Stimulated activated naive CD4-positive, alpha-beta T cell (primary cell): Measurements from ENCODE around the gene ITPK1.

Experiments used
- DNase-seq, 6 experiments: peaks; one replicate each; lab custom pipeline; 2025; lab: John Stamatoyannopoulos, UW

The ITPK1 gene

DNA sequence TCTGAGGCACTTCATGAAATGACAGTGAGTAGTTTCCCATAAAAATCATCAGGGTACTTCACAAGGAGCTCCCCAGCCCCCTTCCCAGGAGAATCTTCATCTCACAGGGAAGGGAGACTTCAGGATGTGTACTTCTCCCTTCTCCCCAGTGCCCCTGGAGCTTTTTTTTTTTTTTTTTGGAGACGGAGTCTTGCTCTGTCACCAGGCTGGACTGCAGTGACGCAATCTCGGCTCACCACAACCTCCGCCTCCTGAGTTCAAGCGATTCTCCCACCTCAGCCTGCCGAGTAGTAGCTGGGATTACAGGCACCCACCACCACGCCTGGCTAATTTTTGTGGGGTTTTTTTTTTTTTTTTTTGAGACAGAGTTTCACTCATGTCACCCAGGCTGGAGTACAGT lies 10.4 kb downstream of the ITPK1 start:
- DNase-seq, result no peak

DNA sequence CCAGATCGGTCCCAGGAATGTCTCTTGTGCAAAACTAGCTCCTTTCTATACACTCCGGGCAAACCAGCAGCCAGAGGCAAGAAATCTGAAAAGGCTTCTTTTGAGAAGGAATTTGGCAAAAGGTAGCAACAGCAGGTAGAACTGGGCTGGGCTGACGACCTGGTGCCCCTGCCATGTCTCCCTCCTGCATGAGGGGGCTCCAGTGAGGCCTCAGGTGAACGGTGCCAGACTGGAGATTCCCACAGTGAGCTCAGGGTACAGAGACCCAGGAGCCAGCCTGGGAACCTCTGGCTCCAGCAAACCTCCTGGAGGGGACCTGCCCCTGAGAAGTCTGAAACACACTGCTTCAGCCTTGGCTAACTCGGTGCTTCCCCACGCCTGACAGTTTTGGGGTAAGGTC lies 10.8 kb downstream of the ITPK1 start:
- DNase-seq, result no peak

DNA sequence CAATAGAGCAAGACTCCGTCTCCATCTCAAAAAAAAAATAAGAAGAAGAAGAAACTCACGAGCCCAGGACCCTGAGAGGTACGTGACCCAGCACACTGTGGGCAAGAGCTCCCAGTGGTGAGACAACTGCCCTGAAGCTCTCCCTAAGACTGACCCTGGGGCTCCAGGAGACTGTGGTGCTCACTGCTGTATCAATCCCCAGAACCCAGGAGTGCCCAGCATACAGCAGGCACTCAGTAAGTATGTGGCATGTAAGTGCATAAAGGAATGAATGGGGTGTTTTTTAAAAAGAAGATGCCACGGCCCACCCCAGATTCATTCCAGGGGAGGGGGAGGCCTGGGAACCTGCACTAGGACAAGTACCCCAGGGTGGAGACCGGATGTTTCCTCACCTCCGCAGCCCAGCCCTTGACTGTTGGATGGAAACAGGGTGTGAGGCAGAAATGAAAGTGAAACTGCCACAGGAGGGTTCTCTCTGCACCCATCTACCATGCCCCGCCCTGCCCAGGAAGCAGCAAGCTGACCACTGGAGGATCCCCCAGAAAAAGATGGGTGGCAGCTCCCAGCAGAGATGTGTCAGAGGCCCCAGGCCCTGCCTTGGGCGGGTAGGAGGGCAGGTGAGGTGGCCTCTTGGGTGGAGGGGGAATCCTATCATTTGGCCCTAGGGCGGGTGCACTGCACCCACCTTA lies 12.2 kb downstream of the ITPK1 start:
- DNase-seq, result peak; percentile 5 to 59 (median 56)

DNA sequence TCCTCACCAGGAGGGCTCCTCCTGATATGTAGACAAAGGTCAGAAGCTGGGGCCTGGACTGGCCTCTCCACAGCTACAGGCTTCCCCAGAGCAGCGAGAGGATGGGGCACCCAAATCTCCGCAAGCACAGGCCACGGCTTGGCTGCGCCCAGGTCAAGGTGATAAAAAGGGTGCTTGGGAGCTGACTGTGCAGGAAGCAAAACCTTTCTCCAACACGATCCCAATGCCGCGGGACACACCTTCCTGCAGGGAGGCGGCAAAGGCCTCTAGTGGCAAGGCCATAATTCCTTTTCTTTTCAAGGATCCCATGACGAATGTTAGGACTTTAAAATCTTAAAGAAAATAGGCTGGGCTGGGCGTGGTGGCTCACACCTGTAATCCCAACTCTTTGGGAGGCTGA lies 13.6 kb downstream of the ITPK1 start:
- DNase-seq, result no peak

DNA sequence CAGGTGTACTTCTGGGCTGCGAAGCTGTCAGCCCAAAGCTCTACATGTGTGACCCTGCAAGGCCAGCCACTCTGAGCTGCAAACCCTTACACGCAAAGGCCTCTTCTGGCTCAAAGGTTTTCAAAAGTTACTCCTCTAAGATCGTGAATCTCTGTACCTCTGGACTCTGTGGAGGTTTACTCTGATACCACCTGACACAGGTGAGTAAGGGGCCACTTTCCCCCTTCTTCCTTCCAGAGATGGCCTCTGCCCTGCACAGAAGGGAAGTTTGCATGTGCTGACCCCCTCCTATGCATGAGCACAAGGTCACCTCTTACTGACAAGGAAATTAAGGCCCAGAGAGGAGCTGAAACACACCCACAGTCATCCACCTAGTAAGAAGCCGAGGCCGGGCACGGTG lies 14.5 kb downstream of the ITPK1 start:
- DNase-seq, result no peak

DNA sequence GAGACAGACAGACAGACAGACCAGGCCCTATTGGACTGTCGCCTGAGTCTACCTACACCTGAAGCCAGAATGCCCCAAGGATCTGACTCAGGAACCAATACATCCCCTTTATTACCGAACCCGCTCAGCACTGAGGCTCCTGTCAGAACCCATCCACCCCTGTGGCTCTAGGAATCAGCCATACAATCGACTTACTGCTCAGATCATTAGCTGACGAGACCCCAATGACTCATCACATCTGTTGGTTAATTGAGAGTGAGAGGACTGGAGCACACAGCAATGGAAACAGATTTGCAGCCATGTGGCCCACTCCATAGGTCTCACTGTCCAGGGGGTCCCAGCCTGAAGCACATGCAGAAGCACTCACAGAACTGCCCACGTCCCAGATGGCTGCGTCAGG lies 15.2 kb downstream of the ITPK1 start:
- DNase-seq, result no peak

DNA sequence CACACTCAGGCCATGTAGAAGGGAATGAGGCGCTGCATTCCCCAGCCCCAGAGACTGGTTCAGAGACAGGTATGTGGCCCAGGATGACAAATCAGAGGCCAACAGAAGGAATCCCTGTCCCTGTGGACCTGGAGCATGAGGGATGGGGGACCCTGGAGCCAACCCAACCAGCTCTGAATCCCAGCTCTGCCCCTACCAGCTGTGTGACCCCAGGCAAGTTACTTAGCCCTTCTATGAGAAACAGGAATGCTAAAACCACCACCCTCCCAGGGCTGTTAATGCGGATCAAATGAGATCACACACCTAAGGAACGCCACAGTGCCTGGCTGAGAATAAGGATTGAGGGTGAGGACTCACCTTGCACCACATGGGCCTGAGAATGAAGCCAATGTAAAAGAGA lies 15.6 kb downstream of the ITPK1 start:
- no peak for DNase-seq

DNA sequence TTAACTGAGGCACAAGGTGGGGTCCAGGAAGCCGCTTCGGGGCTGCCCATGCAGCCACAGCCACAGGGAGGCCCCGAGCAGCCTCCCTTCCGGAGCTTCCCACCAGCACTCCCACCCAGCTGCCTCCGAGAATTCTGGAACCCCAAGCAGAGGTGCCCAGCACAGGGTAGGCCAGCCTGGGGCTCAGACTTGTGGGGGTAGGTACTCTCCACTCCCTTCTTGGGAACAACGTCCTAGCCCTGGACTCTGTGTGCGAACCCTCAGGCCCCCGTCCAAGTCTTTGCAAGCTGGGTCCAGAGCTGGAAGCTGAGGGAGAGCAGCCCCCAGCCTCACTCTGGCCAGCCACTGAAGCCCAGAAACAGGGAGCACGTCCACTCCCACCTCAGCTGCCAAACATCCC lies 16.1 kb downstream of the ITPK1 start:
- DNase-seq, result no peak

DNA sequence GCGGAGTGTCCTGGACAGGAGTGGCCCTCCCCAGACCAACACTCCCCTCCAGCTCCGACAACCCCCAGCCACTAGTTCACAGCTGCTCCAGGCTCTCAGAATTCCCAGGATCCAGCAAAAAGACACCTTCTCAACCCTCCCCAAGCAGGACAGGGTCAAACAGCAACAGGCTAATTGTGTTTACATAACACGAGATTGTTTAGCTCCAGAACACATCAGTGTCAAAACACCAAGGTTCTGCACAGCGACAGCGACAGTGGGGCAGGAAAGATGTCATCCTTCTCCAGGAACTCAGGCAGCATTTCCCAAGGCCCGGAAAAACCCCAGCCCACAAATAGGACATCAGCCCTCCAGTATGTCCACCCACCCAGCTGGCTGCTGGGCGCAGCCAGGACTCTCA lies 16.5 kb downstream of the ITPK1 start:
- no peak for DNase-seq

DNA sequence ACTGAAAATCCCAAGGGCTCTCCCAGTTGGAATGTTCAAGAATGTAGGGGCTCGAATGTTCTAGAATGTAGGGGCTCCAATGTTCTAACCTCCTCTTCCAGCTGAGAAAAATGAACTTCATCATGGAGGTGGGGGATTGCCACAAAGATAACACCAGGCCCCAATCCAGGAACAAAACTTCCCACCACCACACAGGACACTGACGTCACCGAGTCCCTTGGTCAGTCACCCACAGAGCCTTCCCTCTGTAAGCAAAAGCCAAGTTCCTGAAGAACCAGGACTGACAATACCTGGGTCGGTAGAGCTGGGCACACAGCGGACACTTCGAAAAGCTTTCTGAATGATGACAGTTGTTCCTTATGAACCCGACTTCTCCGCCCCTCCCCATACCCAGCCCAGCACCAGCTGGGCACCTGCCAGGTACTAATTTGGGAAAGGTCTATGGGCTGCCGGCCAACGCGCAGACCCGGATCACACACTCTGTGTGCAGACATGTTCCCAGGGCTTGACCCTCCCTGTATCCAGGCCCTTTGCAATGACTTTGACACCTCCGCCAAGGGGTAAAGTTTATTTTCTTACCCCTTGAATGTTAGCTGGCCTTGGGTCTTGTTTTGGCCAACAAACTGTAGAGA lies 18.9 kb downstream of the ITPK1 start:
- no peak for DNase-seq

DNA sequence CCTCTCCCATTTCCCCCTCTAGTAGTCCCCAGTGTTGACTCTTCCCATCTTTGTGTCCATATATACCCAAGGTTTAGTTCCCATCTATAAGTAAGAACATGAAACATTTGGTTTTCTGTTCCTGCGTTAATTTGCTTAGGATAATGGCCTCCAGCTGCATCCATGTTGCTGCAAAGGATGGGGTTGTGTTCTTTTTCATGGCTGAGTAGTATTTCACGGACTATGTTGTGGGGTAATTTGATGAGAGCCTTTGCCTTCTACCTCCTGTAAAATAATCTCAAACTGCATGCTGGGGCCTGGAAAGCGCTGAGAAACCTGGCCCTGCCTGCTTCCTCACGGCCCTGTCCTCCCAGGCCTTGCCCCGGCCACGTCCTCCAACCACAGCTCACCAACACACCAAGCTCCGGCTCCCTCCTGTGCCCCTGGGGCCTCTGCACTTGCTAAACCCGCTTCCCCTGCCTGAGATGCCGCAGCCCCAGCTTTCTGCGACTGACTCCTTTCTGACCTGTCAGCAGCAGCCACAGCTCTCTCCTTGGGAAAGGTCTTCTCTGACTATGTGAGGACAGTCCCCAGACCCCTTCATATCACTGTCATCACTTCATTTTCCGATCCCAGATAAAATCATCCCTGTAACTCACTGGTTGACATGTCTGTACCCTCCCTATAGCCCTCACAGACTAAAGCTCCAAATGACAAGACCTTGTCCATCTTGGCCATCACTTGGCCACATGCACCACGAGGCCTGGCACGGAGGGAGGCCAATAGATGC lies 19.8 kb downstream of the ITPK1 start:
- no peak for DNase-seq

DNA sequence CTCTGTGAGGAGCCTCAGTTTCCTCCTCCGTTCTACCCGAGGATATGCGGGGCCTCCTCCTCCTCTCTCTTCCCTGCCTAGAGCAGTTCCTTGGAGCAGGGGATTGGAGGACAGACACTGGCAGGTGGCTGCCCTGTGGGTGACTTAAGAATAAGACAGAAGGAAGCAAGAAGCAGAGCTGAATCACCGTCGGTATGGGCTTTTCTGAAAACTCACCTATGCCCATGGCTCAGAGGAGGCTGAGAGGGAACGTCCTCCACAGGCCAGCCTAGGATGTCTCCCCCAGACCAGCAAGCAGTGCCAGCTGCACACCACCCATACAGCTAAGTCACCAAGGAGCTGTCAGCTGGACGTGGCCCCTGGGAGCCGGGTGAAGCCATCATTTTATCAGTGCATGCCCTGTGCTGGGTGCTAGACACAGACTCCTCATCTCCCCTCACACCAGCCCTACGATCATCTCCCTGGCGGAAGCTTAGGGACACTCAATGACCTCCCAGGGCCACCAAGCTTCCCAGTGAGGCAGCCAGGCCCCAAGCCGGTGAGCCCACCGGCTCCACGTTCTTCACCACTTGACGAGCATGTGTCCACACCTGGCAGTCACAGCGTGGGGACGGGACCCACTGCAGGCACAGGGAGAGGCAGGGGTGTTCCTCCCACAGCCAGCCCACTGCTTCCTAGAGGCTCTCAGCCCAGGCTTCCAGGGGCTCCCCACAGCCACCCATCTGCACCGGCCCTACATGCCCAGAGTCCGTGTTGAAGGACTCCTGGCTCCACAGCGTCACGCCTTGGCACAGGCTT lies 21.4 kb downstream of the ITPK1 start:
- no peak for DNase-seq

DNA sequence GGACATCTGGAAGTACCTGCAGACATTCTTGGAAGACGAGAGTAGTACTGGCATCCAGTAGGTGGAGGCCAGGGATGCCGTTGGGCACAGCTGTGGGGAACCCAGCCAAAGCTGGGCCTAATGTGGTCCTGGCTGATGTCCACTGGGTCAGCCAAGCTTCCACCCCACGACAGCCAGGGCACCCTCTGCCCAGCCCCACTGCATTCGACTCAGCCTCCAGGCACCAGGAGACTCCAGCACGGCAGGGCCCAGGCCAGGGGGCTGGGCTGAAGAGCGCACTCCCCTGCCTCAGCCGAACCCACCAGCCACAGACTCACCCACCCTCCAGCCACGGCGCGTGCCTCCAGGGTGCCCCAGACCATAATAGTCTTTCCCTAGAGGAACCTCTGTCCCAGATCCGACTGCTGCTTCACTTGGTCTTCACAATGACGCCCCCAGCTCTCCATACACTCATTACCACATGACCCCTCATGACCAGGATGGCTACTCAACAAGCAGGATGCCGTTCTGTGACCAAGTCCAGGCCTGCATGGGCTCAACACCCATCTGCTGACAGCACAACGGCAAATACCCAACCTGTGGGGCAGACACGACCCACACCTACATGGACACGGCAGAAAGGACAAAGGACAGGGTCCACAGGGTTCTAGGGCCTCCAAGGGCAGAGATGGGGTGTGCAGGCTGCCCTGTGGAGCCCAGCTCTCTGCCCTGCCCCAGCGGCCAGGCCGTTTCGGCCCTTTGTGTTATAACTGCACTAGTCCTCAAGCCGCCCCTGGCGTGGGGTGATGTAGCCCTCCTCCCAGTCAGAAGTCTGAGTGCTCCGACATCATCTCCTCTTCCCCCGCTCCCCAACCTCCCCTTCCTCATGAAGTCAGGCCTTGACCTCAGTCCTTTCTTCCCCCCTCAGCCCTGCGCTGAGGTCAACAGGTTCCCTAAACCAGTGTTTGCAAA lies 22.8 kb downstream of the ITPK1 start:
- no peak for DNase-seq

DNA sequence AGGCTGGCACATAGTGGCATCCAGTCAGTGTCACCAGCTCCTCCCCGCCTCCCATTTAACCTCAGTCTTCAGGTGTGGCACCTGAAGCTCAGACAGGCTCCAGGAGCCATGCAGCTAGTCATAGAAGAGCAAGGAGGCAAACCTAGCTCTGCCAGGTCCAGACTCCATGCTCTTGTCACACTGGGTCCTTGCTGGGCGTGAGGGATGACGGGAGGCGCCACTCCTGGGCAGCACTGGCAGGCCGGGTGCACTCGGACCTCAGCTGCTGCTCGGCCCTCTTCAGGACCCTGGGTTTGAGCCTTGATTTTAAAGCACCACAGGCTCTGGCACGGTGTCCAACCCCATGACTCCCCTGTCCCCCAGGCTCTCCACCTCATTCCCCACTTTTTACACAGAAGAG lies 24.1 kb downstream of the ITPK1 start:
- DNase-seq, result no peak

DNA sequence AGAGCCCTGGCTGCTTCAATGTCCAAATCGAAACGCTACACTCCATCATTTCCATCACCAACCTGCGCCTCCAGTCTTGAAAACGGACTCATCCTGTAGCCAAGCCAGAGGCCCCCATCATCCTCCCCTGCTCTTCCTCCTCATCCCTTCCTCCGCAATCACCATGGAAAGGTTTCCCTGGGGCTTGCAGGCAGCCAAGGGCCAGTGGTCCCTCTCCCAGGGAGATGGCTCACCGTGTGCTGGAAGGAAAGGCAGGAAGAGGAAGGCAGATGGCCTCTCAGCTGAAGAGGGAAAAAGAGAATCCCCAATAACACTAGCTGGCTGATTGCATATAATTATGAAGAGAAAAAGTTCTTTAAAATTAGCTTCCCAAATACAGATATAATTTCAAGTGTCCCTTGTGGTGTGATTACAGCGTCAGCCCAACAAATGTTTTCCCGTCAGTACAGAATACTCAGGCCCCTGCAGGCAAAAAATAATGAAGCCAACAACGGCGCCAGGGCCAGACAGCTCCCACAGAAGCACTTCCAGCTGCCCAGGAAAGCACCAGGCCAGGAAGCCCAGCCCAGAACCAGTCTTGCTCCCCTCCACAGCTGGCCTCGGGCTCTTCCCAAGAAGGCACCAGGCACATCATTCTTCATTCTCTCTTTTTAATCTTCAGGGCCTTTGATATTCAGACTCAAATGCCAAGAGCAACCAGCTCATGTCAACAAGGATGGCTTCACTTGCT lies 24.7 kb downstream of the ITPK1 start:
- no peak for DNase-seq

DNA sequence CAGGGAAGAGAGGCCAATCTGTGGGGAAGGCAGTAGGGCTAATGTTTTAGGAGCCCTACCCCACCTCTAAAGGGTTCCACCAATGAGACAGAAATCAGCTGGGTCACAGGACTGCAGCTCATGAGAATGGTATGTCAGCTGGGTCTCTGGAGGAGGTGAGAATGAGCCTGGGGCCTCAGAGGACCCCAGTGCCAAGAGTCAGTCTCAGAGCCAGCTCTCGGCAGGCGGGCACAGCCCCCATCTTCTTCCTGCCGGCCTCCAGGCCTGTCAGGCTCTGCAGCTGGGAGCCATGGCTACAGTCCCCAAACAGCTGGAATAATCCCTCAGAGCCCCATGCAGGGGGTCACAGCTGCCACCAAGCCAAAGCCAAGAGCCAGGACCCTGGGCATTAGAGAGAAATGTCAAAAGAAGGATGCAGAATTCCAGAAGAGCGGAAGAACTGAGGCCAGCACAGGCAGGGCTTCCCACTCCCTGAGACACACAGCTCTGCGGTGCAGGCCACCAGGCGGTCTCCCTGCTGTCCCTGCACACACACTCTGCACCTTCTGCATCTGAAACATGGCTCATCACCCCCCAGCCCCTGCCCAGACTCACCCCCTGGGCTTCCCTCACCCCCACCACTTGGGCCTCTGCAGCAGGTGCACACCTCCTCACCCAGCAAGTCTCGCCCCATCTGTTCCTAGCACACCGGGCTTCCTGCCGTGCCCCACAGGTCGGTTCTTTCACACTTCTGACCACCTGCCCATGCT lies 26.0 kb downstream of the ITPK1 start:
- no peak for DNase-seq

DNA sequence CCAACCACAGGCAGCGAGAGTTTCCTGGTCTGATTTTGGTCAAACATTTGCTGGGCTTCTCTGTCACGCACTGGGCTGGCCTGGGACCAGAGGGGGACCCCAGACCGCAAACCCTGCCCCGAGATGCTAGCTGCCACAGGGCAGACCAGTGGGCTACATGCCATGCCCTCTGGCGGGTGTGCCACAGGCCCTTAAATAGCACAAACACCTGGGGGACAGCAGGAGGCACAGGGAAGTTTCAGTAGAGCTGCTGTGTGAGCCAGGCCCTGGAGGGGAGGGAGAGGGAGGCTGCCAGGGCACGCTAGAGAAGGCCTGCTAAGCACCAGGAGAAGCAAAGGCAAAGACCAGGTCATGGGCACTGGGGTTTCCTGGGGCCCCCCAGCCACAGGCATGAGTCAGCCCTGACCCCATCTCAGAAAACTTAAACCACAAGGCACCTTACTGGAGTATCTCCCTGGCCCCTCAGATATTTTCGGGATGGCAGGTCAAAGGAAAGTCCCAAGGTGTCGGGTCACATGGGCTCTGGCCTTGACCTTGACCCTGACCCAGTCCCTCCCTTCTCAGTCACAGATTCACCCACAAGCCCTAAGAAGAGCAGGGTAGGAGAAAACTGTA lies 29.2 kb downstream of the ITPK1 start:
- no peak for DNase-seq

DNA sequence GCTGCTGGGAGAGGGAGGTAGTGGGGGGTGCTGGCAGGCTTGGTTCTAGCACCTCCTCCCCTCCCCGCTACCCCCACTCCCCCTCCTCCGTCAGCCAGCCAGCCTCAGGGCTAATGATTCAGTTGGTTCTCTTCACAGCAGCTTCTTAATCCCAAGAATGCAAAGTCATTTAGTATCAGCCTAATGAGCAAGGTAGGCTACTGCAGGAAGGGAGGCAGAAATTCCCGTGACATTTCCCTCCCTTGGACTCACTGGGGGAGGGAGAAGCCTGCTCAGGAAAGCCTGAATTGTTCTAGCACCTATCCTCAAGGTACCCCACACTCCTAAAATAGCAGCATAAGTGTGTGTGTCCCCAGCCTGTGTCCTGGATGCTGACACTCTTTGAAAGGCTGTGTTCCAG lies 29.8 kb downstream of the ITPK1 start:
- no peak for DNase-seq
